Stimulated activated CD8-positive, alpha-beta memory T cell treated with anti-CD3 and anti-CD28 coated beads, Interleukin-7, amount 100 ng/mL, for 24 hours (primary cell): ENCODE measurements around the gene MKX.
A peak's percentile ranks its signal among the peaks of the same experiment; 100 is the strongest.

ENCODE experiments used
- DNase-seq: peaks from one replicate; pipeline ENCODE4 v3.0.0-alpha.2; 2020; ENCODE audit warnings: low read depth

The MKX gene

DNA sequence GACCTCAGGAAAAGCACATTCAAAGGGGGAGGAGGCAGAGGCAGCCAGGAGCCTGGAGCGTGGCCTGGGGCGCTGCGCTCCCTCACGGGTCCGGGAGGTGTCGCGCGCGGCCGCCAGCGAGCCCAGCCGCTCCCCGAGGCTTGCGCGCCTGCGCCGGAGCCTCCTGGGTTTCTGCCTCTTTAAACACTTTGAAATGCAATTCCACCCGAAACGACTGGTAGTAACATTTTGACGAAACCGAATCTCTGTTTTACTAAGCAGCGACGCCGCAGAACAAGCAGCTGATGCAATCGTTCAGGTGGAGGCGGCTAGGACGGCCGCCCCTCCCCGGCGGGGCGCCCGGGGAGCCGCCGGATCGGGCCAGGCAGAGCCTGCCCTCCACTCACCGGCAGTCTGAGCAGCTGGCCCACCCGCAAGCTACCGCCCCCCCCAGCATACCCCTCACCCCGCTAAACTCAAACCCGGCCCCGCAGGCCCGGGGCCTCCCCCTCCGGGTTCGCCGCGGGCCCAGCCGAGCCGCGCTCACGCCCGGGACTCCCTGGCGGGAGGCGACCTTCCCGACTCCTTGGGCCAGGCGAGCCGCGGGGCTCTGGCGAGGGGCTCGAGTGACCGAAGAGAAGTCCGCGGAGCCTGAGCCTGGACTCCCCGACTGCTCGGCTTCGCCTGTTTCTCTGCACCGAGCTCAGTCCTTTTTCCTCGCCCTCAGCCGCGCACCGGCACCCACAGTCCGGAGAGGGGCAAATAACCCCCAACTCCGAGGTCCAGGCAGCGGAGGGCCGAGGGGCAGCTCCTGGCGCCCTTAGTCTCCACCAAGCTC, 3.2 kb downstream of the MKX start:
- peak; percentile 62 for DNase-seq

DNA sequence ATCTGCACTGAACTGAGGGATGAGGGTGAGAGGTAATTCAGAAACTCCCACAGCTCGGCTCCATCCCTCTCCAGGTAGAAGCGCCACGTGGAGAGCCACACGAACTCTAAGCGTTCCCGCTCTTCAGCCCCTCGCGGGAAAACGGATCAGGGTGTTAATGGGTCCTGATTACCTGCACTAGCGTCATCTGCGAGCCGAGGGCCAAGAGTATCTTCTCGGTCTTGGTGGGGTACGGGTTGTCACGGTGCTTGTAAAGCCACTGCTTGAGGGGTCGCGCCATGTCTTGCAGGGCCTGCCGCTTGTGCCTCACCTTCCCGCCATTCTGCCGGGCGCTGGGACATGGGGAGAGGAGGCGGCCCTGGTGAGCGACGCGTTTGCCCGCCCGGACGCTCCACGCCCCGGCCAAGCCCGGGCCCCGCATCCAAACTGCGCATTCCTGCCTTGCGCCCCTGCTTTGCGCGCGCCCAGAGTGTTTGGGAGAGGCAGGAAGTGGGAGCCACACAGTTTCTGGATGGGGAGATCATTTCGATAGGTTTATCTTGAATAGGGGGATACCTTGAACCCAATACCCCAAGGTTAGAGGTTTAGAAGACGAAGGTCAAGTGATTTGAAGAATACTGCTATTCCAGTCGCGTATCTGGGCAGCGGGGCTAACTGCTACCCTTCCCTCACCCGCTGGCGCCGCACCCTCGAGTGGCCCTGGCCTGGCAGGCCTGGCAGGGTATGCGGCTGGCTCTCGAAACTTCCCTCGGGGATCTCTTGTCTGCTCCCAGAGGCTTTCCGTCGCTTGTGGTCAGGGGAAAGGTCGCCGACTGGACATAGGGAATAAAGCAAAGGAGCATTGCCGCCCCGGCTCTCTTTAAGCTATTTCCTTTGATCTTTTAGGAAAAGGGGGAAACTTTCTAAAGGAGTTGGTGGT, 4.2 kb downstream of the MKX start:
- no peak for DNase-seq

DNA sequence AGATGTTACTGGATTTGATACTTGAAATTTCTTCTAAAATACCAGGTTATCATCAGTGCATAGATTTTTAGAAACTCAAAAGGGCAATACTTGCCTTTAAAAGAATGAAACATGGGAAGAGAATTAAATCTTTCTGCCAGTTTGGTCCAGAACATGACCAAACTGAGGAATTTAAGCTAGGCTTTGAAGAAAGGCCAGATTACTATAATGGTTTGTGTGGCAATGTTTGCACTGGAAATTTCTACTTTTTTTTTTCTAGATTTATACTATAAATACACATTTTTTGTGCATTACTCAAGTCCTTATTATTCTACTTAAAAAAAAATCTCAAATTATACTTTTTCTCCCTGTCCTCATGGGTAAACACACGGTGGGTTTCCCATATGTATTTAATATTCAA, 9.2 kb downstream of the MKX start:
- DNase-seq, result no peak

DNA sequence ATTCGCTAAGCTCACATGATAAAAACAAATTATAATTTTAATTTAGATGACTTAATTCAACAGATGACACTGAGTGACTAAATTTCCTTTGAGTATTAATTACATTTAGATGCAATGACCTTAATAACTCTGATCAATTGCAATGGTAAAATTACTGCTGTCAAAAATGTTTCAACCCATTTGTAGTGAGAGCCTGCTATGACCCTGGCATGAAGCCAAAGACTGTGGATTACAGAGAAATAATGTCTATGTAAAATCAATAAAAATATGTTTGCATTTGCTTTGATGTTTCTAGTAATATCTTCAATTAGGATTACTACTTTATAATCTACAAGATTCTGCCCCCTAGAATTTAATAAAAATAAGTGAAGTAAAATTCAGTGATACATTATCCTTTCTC, 15.6 kb downstream of the MKX start:
- DNase-seq, result no peak

DNA sequence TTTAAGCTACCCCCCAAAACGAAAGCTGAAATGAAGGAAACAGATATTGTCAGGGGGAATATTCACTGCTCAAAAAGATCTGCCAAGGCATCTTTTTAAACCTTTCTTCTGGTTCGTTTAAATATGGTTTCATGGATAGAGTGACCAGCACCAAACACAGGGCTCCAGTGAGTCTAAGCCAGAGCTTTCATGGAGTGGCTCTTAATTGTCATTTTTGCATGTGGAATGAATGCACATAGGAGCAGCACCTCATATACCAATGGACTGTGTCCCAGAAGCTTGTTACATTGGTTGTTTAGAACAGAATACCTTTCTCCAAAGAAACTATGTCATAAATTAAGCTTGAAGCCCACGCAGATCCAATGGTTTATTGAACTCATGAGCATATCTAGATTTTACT, 17.3 kb downstream of the MKX start:
- DNase-seq, result no peak

DNA sequence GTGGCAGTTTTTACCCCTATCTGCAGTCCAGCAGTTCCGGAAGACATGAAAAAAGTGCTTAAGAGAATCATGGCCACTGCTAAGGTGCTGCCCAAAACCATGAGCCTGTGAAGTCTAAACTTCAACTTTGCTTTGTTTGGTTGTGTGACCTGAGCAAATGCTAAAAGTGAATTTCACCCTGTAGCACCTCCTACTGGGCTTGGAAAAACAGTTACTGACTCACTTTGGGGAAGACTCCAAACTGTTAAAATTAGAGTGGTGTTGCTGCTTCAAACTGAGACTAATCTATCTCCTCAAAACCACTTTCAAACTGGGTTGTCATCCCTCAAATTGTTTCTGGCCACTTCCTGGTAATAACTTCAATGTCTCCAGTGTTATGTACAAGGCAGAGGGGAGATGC, 21.3 kb downstream of the MKX start:
- DNase-seq, result no peak

DNA sequence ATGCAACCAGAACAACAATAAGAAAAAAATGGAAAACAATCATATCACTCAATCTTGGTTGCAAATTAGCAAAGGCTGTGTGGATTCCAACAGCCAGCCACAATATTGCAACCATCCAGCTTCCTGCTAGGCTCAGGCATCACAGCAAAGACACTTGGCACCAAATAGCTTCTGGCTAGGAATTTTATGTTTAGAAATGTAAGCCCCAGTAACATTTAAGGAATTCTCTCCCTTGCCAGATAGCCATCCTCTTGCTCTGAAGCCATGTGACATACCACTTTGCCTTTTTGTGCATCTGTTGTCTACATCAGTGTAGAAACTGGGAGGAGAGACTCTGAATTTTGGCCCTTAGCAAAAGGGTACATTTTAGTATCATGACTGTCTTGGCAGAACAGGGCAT, 22.2 kb downstream of the MKX start:
- DNase-seq, result no peak

DNA sequence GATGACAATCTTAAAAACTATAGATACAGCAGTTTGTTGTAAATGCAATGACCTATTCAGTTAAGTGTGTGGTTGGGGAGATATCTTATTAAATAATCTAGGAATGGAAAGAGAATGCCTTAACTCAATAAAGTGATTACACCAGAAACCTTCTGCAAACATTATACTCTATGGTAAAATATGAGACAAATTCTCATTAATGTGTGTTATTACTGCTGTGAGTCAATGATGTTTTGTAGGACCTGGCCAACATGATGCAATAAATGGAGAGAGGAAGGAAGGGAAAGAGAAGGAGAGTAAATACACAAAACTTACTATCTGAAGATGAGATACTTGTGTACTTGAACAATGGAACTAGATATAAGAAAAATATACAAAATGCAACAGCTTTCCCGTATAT, 25.1 kb downstream of the MKX start:
- DNase-seq, result no peak

DNA sequence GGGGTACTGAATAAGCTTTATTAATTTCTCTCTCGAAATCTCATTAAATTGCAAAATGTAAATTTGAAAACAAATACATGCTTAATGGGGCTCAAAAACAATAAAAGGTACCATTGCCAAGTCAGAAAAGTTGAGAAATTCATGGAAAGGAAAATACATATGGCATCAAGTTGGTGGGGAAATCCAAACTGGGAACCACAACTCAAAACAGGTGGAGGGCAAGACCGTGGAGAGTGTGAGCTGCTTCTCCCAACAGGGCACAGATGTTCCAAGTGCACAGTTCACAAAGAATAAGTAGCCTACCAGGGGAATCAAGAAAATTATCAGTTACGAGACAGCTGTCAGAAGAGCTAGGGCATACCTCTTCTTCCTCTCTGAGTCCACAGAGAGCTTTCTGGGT, 26.6 kb downstream of the MKX start:
- no peak for DNase-seq

DNA sequence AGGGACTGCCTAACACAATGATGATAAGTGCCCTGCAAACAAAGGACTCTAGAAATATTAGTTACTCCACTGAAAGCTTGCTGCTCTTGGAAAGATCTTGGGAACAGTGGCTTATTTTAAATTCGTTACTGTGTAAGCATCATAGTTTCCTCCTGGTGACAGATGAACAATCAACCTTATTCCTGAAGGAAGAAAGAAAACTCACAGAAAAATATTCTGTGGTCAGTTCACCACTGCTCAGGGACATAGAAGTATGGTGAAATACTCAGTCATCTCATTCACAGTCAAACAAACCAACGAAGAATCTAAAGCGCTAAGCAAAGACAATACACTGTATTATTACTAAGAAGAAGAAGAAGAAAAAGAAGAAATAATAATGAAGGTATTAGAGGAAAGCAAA, 27.8 kb downstream of the MKX start:
- DNase-seq, result no peak

DNA sequence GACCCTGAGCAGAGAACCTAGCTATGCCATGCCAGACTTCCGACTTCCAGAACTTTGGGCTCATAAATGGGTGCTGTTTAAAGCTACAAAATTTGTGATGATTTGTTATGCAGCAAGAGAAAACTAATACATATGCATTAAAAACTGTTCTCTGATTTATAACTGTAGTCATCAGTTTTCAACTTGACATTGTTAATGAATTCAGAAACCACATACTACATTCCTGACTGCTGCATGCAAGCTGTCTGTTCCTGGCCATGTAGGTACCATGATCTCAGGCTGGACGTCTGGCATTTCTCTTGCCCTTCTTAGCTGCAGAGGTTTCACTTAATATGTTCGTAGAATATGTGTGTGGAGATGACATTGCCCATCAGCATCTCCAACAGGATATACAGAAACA, 28.4 kb downstream of the MKX start:
- DNase-seq, result no peak

DNA sequence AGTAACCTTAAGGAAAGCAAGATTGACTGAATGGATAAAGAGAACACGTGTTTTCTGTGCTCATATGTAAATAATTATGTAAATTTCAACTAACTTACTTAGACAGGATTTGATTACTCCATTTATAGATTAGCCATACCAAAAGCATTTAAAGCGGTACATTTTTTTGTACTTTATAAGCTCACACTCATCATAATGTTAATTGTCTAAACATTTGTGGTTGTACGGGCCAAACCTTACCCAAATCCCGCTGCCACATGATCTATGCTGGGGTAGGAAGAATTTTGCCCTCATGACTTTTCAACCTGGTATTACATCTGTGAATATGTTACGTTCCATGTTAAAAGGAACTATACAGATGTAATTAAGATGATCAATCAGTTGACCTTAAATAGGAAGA, 29.1 kb downstream of the MKX start:
- DNase-seq, result no peak

DNA sequence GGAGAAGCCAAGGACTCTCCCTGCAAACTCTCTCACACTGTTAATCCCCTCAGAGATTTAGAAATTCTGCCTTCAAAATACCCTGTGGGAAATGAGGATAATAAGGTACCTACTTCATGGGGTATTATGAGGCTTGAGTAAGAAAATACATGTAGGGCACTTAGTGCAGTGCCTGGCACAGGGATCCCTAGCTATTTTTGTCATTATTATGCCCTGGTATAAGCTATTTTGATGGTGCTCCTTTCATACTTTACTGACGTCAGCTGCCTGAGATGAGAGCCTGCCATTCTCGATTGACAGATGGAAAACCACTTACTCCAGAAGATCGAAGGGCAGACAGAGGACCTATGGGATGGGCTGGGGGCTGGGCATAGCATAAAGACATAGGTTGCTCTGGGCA, 30.1 kb downstream of the MKX start:
- DNase-seq, result no peak

DNA sequence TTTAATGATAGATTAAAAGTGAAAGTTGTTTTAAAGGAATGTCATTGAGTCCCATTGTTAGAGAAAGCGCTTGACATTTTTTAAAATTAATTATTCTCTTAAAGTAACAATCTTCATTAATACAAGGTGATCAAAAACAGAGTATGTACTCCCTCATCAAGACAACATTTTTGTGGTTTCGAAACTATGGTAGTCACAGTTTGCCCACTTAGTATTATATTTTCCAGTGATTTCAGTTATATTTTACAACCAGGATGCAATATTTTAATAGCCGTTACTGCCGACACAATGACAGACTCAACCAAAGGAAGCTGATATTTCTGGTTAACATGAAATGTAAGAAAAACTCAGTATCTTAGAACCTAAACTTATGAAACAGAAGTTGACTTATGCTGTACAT, 31.3 kb downstream of the MKX start:
- DNase-seq, result no peak

DNA sequence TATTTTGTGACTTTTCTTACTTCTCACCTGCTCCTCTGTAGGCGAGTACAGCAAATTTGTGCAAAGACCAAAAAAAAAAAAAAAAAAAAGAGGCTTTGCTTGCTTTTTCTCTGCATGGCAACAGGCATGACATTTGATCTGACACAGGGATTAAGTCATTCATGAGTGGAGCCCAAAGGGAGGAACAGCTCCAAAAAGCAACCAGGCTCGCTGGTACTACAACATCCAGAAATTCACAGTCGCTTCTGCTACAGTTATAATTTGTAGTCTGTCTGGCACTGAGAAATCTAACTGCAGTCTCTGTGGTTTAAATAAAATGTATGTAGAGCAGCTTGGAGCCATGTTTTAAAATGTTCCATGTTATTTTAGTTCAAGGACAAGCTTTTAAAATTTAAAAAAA, 31.7 kb downstream of the MKX start:
- DNase-seq, result no peak

DNA sequence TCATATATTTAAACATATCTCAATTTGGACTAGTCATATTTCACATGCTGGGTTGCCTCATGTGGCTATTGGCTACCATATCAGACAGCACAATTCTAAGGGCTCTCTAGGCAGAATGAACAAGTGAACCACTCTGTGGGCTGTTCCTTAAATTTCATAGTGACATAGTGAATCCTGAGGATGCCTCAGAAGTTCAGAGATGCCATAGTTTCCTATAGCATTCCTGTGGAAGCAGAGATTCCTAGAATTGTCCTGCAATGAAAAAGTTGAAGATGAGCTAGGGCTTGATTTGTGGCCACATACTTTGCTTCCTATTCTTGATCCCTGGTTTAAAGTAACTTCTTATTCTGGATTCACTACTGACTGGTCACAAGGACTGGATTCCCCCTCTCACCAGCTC, 35.6 kb downstream of the MKX start:
- no peak for DNase-seq

DNA sequence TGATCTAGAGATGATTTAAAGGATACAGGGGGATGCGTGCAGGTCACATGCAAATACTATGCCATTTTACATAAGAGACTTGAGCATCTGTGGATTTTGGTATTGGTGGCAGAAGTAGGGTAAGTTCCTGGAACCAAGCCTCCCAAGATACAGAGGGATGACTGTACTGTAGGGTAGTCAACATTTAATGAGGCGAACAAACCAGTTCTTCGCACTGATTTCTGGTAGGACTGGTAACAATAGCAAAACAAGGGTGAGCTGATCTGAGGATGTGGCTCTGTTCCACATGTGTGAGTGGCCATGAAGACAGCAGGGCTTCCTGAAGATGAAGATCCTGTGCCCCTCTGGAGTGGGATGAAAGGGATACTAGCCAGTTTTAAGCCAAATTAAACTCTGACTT, 36.3 kb downstream of the MKX start:
- no peak for DNase-seq

DNA sequence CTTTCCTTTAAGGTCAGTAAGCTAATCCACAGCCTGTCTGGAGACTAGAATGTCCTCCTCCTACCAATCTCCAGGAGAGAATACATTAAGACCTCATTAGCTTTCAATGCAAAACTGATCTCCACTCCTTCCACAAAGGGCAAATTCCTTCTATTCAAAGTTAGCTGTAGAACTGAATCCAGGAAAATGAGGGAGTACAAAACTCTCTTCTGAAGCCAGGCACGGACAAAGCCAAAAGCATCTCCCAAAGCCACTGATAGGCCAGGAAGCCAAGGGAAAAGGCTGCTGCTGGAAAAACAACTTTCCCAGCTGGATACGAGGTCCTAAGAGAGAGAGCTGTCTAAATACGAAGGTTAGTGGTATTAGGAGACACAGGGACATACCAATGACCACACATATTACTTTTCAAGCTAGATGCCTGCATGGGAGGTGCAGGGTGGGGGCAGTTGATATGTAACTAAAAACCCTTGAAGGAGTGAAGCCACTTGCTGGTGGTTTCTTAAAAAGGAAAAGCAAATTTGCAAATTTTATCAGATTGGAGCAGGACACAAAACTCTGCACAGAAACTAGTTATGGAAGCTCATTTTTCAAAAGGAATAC, 43.6 kb downstream of the MKX start:
- DNase-seq, result no peak

DNA sequence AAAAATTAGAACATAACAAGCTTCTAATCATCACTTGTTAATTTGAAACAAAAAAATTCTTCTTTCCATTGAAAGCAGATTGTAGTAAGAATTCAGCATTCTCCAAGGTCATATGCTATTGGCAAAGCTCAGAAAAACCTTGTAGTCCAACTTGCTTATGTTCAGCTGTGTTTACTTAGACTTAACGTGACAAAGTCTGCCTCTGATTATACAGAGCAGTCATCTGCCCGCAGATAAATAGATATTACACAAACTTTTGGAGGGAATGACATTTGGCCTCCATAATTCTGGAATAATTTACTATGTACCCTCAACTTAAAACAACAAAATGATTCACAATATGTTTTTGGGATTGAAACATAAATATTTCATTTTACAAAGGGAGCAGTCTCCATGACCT, 45.8 kb downstream of the MKX start:
- no peak for DNase-seq

DNA sequence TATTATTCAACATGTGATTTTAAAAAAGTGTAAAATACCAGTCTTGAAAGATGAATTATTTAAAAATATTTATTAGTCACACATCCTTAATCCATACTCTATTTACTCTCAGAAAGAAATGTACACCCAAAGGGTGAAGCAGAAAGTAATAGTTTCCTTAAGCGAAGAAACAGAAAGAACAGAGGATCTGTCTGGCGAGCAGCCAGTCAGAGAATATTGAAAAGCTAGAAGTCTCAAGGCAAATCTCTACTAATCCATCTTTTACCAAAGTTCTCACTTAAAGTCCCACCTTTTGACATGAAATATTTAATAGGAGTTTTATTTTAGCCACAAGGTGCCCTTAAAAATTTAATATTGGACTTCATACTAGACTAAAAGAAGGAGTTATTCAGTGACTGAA, 46.7 kb downstream of the MKX start:
- DNase-seq, result no peak

DNA sequence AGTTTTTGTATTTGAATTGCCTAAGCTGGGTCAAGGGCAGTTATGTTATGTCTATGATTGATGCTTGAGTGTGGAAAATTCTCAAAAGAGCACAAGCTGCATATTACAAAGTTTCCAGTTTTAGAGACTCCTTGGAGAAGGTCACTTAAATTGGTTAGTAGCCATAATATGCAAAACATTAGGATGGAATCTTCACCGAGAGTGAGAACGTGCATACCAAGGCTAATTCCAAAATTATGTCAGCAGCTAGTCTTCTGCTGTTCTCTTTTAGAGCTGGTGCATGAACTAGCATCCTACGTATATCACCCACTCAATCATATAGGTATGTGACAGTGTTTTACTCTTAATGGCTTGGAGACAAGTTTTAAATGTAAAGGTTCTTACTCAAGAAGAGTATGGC, 49.2 kb downstream of the MKX start:
- DNase-seq, result no peak

DNA sequence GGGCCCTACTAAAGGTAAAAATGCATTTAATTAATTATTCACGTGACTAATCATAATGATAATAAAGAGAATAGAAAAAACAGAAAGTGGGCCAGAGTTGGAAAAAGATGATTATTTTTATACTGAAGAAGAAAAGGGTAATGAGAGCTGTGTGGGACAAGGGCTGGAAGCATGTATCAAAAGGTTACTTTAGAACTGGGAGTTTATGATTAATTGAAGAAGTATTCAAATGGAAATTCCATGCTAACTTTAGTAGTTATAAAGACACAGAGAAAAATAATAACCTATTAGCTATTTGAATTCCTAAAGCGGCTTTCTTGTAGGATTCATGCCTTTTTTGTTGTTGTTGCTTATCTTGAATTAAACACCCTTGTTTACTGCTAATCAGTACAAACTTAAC, 49.9 kb downstream of the MKX start:
- DNase-seq, result no peak

DNA sequence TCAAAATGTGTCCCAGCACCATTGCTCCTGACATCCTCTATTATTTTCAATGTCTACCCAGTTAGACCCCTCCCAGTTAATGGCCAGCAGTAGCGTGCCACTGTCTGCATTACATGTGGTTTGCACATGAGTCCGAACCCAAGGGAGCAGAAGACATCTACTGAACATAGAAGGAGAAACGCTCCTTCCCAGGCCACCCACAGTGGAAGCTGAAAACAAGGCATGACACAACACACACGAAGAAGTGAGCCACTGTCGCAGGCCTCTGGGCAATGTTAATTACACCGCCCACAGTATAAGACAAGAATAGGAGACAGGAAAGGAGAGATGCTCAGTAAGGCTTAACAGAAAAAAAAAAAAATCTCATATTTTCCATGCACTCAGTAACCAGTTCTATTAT, 50.5 kb downstream of the MKX start:
- DNase-seq, result no peak
